Tibial nerve (tissue), 4 donors: ENCODE measurements around the gene ATP11A.

ENCODE experiments used
- CTCF ChIP-seq, 5 experiments: fragments of 200-600 bp in 3 of 5; fragments of 450-650 bp in 2 of 5; sonication (generic) in 3 of 5; IDR thresholded peaks; one replicate each; pipeline ENCODE4 v1.5.1; 2016 to 2019; ENCODE audit warnings: antibody characterized with exemption in 5 of 5, mild to moderate bottlenecking in 3 of 5, moderate library complexity in 2 of 5
- EP300 ChIP-seq, 2 donors: sonication (generic); formaldehyde crosslinking; IDR thresholded peaks; one replicate each; pipeline ENCODE4 v1.6.1; 2017; ENCODE audit warnings: antibody characterized with exemption in 2 of 2, mild to moderate bottlenecking in 1 of 2
- POLR2A ChIP-seq, 2 donors: fragments of 450-650 bp; IDR thresholded peaks; one replicate each; pipeline ENCODE4 v1.6.1; 2017; ENCODE audit warnings: antibody characterized with exemption in 2 of 2, mild to moderate bottlenecking in 2 of 2, moderate library complexity in 2 of 2

- TF ChIP-seq CTCF (IDR thresholded peaks at IDR 0.05) (no peak), EP300 (IDR thresholded peaks at IDR 0.05) (no peak), POLR2A (IDR thresholded peaks at IDR 0.05) (no peak)
Measured at GRCh38 chr13:112668924-112669323, 20.9 kb upstream of the ATP11A start.
